Skeletal muscle tissue (tissue), 4 donors: ENCODE results near the gene SEMA4D. TPM values are rescaled to one million over a fixed set of nuclear protein-coding genes. Genes with fewer than 3 reads are reported as not detected.
A peak's percentile ranks its signal among the peaks of the same experiment; 100 is the strongest.

Experiments used
- H3K27ac ChIP-seq: one replicate; pipeline ENCODE4 v1.7.0; 2013; ENCODE audit warnings: mild to moderate bottlenecking, low read depth, low read length, inconsistent platforms
- H3K27me3 ChIP-seq, 3 donors: one replicate each; pipeline ENCODE4 v1.7.0; 2013; ENCODE audit warnings: low read length in 3 of 3; ENCODE audit not compliant: control insufficient read depth in 3 of 3, insufficient read depth in 3 of 3
- H3K36me3 ChIP-seq, 3 donors: one replicate each; pipeline ENCODE4 v1.7.0; 2013; ENCODE audit warnings: low read length in 3 of 3; ENCODE audit not compliant: control insufficient read depth in 3 of 3, insufficient read depth in 3 of 3
- H3K4me1 ChIP-seq, 3 donors: one replicate each; pipeline ENCODE4 v1.7.0; 2013; ENCODE audit warnings: low read length in 3 of 3, mild to moderate bottlenecking in 3 of 3; ENCODE audit not compliant: control insufficient read depth in 3 of 3, insufficient read depth in 3 of 3
- H3K4me3 ChIP-seq, 3 donors: one replicate each; pipeline ENCODE4 v1.7.0; 2013; ENCODE audit warnings: low read length in 3 of 3
- H3K9ac ChIP-seq, 3 donors: one replicate each; pipeline ENCODE4 v1.7.0; 2013; ENCODE audit warnings: low read length in 3 of 3, mild to moderate bottlenecking in 3 of 3, moderate library complexity in 2 of 3, low read depth in 1 of 3
- H3K9me3 ChIP-seq, 3 donors: one replicate each; pipeline ENCODE4 v1.7.0; 2013; ENCODE audit warnings: low read length in 3 of 3; ENCODE audit not compliant: control insufficient read depth in 3 of 3
- total RNA-seq: library from RNA; depleted of rRNA; stranded (reverse); fragments of >200 nt; gene quantifications from one replicate; pipeline ENCODE4 v1.2.3, GENCODE V29; 2014
- donor health status: Osteomylitis.

The SEMA4D gene
- total RNA-seq, 1 donor from 2014 or later = 14.6 TPM

GRCh38 chr9:89495824-89496560, 1.9 kb downstream of the SEMA4D start:
- Histone ChIP-seq H3K9ac (peak overlapping the region; percentile 78 to 92 (median 89)), H3K27ac (peak overlapping the region; percentile 89), H3K36me3 (no peaks in the 10 kb centered on the region), H3K4me1 (peaks cover 46 to 61% (median 50%) of the 10 kb centered on the region in 3 donors), H3K9me3 (no peaks in the 10 kb centered on the region), H3K4me3 (peak overlapping the region; percentile 69 to 74 (median 70)), H3K27me3 (no peaks in the 10 kb centered on the region)

DNA sequence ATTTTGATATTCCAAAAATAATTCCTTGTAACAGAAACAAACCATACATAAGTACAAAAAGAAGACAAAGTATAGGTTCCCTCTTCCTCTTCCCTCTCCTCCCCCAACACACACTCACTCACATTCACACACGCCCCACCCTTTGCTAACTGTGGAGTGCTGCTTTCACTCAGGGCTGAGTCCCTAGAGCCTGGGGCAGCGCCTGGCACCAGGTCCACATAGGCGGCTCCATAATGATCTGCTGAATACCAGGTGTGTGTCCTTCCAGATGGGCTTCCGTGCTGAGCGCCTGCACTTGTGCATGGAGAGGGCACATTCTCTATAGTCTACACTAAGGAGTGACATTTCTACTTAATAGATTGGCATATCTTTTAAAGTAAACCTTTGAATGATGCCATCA, 3.7 kb downstream of the SEMA4D start:
- Histone ChIP-seq H3K27ac (no peak overlapping the region), H3K9me3 (no peaks in the 10 kb centered on the region), H3K27me3 (no peaks in the 10 kb centered on the region), H3K4me1 (peaks cover 61 to 69% (median 61%) of the 10 kb centered on the region in 3 donors), H3K36me3 (no peaks in the 10 kb centered on the region), H3K4me3 (no peak overlapping the region), H3K9ac (no peak overlapping the region)

DNA sequence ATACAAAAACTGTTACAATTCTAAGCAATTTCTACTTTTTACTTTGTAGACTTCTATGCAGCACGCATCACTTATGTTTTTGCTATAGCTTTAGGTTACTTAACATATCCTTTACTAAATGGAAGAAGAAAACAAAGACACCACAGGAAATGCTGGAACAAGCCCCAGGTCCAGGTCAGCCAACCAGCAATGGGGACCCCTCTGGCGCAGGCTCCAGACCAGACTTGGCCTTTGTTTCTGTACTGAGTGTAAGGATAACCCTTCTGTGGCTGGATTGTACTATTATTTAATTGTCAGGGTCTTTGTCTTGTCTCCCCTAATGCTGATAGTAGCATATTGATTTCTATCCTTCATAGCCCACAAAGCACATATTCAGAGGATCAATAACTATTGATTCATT, 4.2 kb downstream of the SEMA4D start:
- Histone ChIP-seq H3K4me1 (peaks cover 65 to 71% (median 67%) of the 10 kb centered on the region in 3 donors), H3K27me3 (no peaks in the 10 kb centered on the region), H3K9me3 (no peaks in the 10 kb centered on the region), H3K4me3 (no peak overlapping the region), H3K36me3 (no peaks in the 10 kb centered on the region), H3K9ac (peak overlapping the region in 1 of 3 donors; percentile 28), H3K27ac (no peak overlapping the region)

DNA sequence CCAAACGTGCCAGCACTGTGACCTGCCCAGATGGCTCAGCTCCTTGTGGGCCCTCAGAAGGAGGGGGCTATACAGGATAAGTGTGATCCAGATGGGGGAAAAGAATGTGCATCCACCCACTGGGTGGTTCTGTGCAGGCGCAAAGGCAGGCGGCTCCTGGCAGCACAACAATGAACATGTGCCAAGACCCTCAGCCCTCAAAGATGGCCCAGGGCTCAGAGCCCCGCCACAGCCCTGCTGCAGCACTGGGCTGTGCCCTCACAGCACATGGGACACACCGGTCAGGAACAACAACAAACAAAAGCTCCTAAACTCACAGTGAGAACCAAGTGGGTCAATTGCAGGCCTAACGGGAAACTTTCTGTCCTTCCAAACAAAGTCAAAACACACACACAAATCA, 4.7 kb downstream of the SEMA4D start:
- Histone ChIP-seq H3K4me3 (no peak overlapping the region), H3K4me1 (peaks cover 60 to 69% (median 64%) of the 10 kb centered on the region in 3 donors), H3K27ac (no peak overlapping the region), H3K9ac (peak overlapping the region in 1 of 3 donors; percentile 28), H3K36me3 (no peaks in the 10 kb centered on the region), H3K9me3 (no peaks in the 10 kb centered on the region), H3K27me3 (no peaks in the 10 kb centered on the region)

DNA sequence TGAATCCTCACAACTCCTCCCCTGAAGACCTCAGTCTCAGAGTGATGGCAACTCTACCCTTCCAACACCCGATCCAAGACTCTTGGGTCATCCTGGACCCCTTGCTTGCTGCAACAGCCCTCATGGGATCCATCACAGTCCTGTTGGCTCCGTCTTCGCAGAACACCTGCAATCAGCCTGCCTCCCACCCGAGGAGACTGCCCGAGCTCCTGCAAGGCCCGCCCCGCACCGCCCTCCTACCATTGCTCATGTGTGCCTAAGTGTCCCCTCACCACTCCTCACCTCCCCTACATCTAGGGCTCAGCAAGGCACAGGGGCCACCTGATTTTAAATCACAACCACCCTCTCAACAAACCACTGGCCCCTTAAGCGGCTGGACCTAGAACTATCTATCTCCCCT, 5.3 kb downstream of the SEMA4D start:
- Histone ChIP-seq H3K36me3 (no peaks in the 10 kb centered on the region), H3K9ac (no peak overlapping the region), H3K27ac (no peak overlapping the region), H3K27me3 (no peaks in the 10 kb centered on the region), H3K4me3 (no peak overlapping the region), H3K4me1 (peaks cover 61 to 69% (median 64%) of the 10 kb centered on the region in 3 donors), H3K9me3 (no peaks in the 10 kb centered on the region)

- Histone ChIP-seq H3K4me1 (peaks cover 59 to 66% (median 60%) of the 10 kb centered on the region in 3 donors), H3K9me3 (no peaks in the 10 kb centered on the region), H3K27me3 (no peaks in the 10 kb centered on the region), H3K4me3 (no peak overlapping the region), H3K27ac (no peak overlapping the region), H3K36me3 (no peaks in the 10 kb centered on the region), H3K9ac (no peak overlapping the region)
These were observed 6.2 kb downstream of the SEMA4D start for GRCh38 chr9:89491694-89492093.

GRCh38 chr9:89489548-89490530, 8.1 kb downstream of the SEMA4D start:
- no peaks in the 10 kb centered on the region for H3K9me3 ChIP-seq
- H3K27ac ChIP-seq = peak overlapping the region; percentile 59
- H3K36me3 ChIP-seq = no peaks in the 10 kb centered on the region
- peaks cover 49 to 54% (median 53%) of the 10 kb centered on the region in 3 donors for H3K4me1 ChIP-seq
- H3K4me3 ChIP-seq = peak overlapping the region in 1 of 3 donors; percentile 49
- H3K27me3 ChIP-seq = no peaks in the 10 kb centered on the region
- H3K9ac ChIP-seq = peak overlapping the region in 1 of 3 donors; percentile 20

DNA sequence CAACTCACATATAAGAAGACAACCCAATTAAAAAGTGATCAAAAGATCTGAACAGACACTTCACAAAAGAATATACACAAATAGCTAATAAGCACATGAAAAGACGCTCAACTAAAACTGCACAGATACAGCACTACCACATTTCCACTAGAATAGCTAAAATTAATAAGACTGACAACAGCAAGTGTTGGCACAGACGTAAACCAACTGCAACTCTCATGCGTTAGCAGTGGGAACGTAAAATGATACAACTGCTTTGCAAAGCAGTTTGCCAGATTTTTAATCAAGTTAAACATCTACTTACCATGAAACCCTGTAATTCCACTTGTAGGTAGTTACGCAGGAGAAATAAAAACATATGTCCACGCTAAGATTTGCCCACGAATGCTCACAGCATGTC, 9.0 kb downstream of the SEMA4D start:
- no peaks in the 10 kb centered on the region for H3K36me3 ChIP-seq
- peaks cover 50 to 55% (median 53%) of the 10 kb centered on the region in 3 donors for H3K4me1 ChIP-seq
- no peaks in the 10 kb centered on the region for H3K27me3 ChIP-seq
- H3K9ac ChIP-seq = peak overlapping the region in 1 of 3 donors; percentile 20
- peak overlapping the region; percentile 59 for H3K27ac ChIP-seq
- no peaks in the 10 kb centered on the region for H3K9me3 ChIP-seq
- H3K4me3 ChIP-seq = peak overlapping the region; percentile 16 to 49 (median 19)

DNA sequence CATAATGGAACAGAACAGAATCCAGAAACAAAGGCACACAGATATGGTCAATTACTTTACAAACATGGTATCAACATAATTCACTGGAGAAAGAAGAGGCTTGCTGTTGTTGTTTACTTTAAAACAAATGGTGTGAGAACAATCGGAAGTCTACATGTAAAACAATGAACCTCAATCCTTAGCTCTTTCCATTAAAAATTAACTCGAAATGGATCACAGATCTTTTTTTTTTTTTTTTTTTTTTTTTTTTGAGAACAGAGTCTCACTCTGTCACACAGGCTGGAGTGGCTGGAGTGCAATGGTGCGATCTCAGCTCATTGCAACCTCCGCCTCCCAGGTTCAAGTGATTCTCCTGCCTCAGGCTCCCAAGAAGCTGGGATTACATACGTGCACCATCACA, 9.8 kb downstream of the SEMA4D start:
- Histone ChIP-seq H3K9ac (no peak overlapping the region), H3K4me1 (peaks cover 51 to 57% (median 53%) of the 10 kb centered on the region in 3 donors), H3K36me3 (no peaks in the 10 kb centered on the region), H3K27ac (peak overlapping the region; percentile 59), H3K27me3 (no peaks in the 10 kb centered on the region), H3K4me3 (no peak overlapping the region), H3K9me3 (no peaks in the 10 kb centered on the region)
